ENCODE data around the gene PTDSS2.
A peak's percentile ranks its signal among the peaks of the same experiment; 100 is the strongest.
"Not testable (repeated sequence)": the region's sequence is repeated elsewhere in the genome, so short reads cannot be mapped to it uniquely, and the experiment has no call there.

Gene PTDSS2

GRCh38 chr11:516400-516799 lies 66.3 kb downstream of the PTDSS2 start:
- Histone ChIP-seq H3K9ac (ENCODE audit: low read depth, low read length) (no peak overlapping the region), H3K4me1 (ENCODE audit: control insufficient read depth, insufficient read depth, low read length) (no peaks in the 10 kb centered on the region), H3K36me3 (ENCODE audit: control insufficient read depth, insufficient read depth, low read length) (peaks cover 3% of the 10 kb centered on the region), H3K4me3 (ENCODE audit: low read depth, low read length) (no peak overlapping the region), H3K9me3 (ENCODE audit: control insufficient read depth, insufficient read depth, low read length) (no peaks in the 10 kb centered on the region), H3K27me3 (ENCODE audit: control insufficient read depth, insufficient read depth, low read length) (no peaks in the 10 kb centered on the region)

- H3K4me1 ChIP-seq (ENCODE audit: control insufficient read depth, insufficient read depth, low read length); H3K9me3 ChIP-seq (ENCODE audit: control insufficient read depth, insufficient read depth, low read length); H3K27me3 ChIP-seq (ENCODE audit: control insufficient read depth, insufficient read depth, low read length); H3K9ac ChIP-seq (ENCODE audit: low read depth, low read length); H3K4me3 ChIP-seq (ENCODE audit: low read depth, low read length); H3K36me3 ChIP-seq (ENCODE audit: control insufficient read depth, insufficient read depth, low read length): not testable (repeated sequence)
These were observed 67.0 kb downstream of the PTDSS2 start for GRCh38 chr11:516918-517685.

GRCh38 chr11:518463-519202 lies 68.6 kb downstream of the PTDSS2 start:
- H3K36me3 ChIP-seq (ENCODE audit: control insufficient read depth, insufficient read depth, low read length), result peaks cover 3% of the 10 kb centered on the region
- H3K27me3 ChIP-seq (ENCODE audit: control insufficient read depth, insufficient read depth, low read length), result no peaks in the 10 kb centered on the region
- no peak overlapping the region for H3K9ac ChIP-seq (ENCODE audit: low read depth, low read length)
- H3K4me3 ChIP-seq (ENCODE audit: low read depth, low read length), result peak overlapping the region; percentile 30
- H3K4me1 ChIP-seq (ENCODE audit: control insufficient read depth, insufficient read depth, low read length), result no peaks in the 10 kb centered on the region
- no peaks in the 10 kb centered on the region for H3K9me3 ChIP-seq (ENCODE audit: control insufficient read depth, insufficient read depth, low read length)

GRCh38 chr11:520428-521176 lies 70.5 kb downstream of the PTDSS2 start:
- Histone ChIP-seq H3K9me3 (ENCODE audit: control insufficient read depth, insufficient read depth, low read length) (no peaks in the 10 kb centered on the region), H3K27me3 (ENCODE audit: control insufficient read depth, insufficient read depth, low read length) (no peaks in the 10 kb centered on the region), H3K9ac (ENCODE audit: low read depth, low read length) (no peak overlapping the region), H3K4me1 (ENCODE audit: control insufficient read depth, insufficient read depth, low read length) (no peaks in the 10 kb centered on the region), H3K36me3 (ENCODE audit: control insufficient read depth, insufficient read depth, low read length) (peaks cover 3% of the 10 kb centered on the region), H3K4me3 (ENCODE audit: low read depth, low read length) (no peak overlapping the region)

- Histone ChIP-seq H3K9ac (ENCODE audit: low read depth, low read length) (no peak overlapping the region), H3K4me3 (ENCODE audit: low read depth, low read length) (no peak overlapping the region), H3K27me3 (ENCODE audit: control insufficient read depth, insufficient read depth, low read length) (no peaks in the 10 kb centered on the region), H3K9me3 (ENCODE audit: control insufficient read depth, insufficient read depth, low read length) (no peaks in the 10 kb centered on the region), H3K4me1 (ENCODE audit: control insufficient read depth, insufficient read depth, low read length) (no peaks in the 10 kb centered on the region), H3K36me3 (ENCODE audit: control insufficient read depth, insufficient read depth, low read length) (no peaks in the 10 kb centered on the region)
These were observed 71.2 kb downstream of the PTDSS2 start for GRCh38 chr11:521177-521688.

GRCh38 chr11:526192-526591 lies 76.1 kb downstream of the PTDSS2 start:
- no peak overlapping the region for H3K9ac ChIP-seq (ENCODE audit: low read depth, low read length)
- no peaks in the 10 kb centered on the region for H3K27me3 ChIP-seq (ENCODE audit: control insufficient read depth, insufficient read depth, low read length)
- H3K9me3 ChIP-seq (ENCODE audit: control insufficient read depth, insufficient read depth, low read length), result no peaks in the 10 kb centered on the region
- H3K36me3 ChIP-seq (ENCODE audit: control insufficient read depth, insufficient read depth, low read length), result peaks cover 2% of the 10 kb centered on the region
- H3K4me3 ChIP-seq (ENCODE audit: low read depth, low read length), result no peak overlapping the region
- no peaks in the 10 kb centered on the region for H3K4me1 ChIP-seq (ENCODE audit: control insufficient read depth, insufficient read depth, low read length)

GRCh38 chr11:528166-528814 lies 78.2 kb downstream of the PTDSS2 start:
- no peaks in the 10 kb centered on the region for H3K4me1 ChIP-seq (ENCODE audit: control insufficient read depth, insufficient read depth, low read length)
- peaks cover 16% of the 10 kb centered on the region for H3K36me3 ChIP-seq (ENCODE audit: control insufficient read depth, insufficient read depth, low read length)
- no peaks in the 10 kb centered on the region for H3K9me3 ChIP-seq (ENCODE audit: control insufficient read depth, insufficient read depth, low read length)
- H3K27me3 ChIP-seq (ENCODE audit: control insufficient read depth, insufficient read depth, low read length), result no peaks in the 10 kb centered on the region
- H3K4me3 ChIP-seq (ENCODE audit: low read depth, low read length), result no peak overlapping the region
- H3K9ac ChIP-seq (ENCODE audit: low read depth, low read length), result no peak overlapping the region

GRCh38 chr11:528815-529727 lies 79.0 kb downstream of the PTDSS2 start:
- peaks cover 23% of the 10 kb centered on the region for H3K36me3 ChIP-seq (ENCODE audit: control insufficient read depth, insufficient read depth, low read length)
- no peaks in the 10 kb centered on the region for H3K9me3 ChIP-seq (ENCODE audit: control insufficient read depth, insufficient read depth, low read length)
- H3K27me3 ChIP-seq (ENCODE audit: control insufficient read depth, insufficient read depth, low read length), result no peaks in the 10 kb centered on the region
- H3K4me3 ChIP-seq (ENCODE audit: low read depth, low read length), result no peak overlapping the region
- no peak overlapping the region for H3K9ac ChIP-seq (ENCODE audit: low read depth, low read length)
- H3K4me1 ChIP-seq (ENCODE audit: control insufficient read depth, insufficient read depth, low read length), result no peaks in the 10 kb centered on the region

- H3K4me1 ChIP-seq (ENCODE audit: control insufficient read depth, insufficient read depth, low read length), result no peaks in the 10 kb centered on the region
- H3K9me3 ChIP-seq (ENCODE audit: control insufficient read depth, insufficient read depth, low read length), result no peaks in the 10 kb centered on the region
- H3K27me3 ChIP-seq (ENCODE audit: control insufficient read depth, insufficient read depth, low read length), result no peaks in the 10 kb centered on the region
- H3K4me3 ChIP-seq (ENCODE audit: low read depth, low read length), result no peak overlapping the region
- peaks cover 23% of the 10 kb centered on the region for H3K36me3 ChIP-seq (ENCODE audit: control insufficient read depth, insufficient read depth, low read length)
- no peak overlapping the region for H3K9ac ChIP-seq (ENCODE audit: low read depth, low read length)
These were observed 79.8 kb downstream of the PTDSS2 start for GRCh38 chr11:529728-530411.

- Histone ChIP-seq H3K9ac (ENCODE audit: low read depth, low read length) (no peak overlapping the region), H3K4me3 (ENCODE audit: low read depth, low read length) (no peak overlapping the region), H3K4me1 (ENCODE audit: control insufficient read depth, insufficient read depth, low read length) (no peaks in the 10 kb centered on the region), H3K27me3 (ENCODE audit: control insufficient read depth, insufficient read depth, low read length) (no peaks in the 10 kb centered on the region), H3K9me3 (ENCODE audit: control insufficient read depth, insufficient read depth, low read length) (no peaks in the 10 kb centered on the region), H3K36me3 (ENCODE audit: control insufficient read depth, insufficient read depth, low read length) (peaks cover 23% of the 10 kb centered on the region)
These were observed 81.1 kb downstream of the PTDSS2 start for GRCh38 chr11:530960-531831.

All from iPS-15b (cell line).